Inflammatory macrophage treated with lipopolysaccharide for 1 hour (primary cell): Measurements from ENCODE around the gene ATP2B2.

Experiments
- DNase-seq, 2 donors: peaks; one replicate each; pipeline ENCODE4 v3.0.0-alpha.2; 2020 to 2022

The ATP2B2 gene

DNA sequence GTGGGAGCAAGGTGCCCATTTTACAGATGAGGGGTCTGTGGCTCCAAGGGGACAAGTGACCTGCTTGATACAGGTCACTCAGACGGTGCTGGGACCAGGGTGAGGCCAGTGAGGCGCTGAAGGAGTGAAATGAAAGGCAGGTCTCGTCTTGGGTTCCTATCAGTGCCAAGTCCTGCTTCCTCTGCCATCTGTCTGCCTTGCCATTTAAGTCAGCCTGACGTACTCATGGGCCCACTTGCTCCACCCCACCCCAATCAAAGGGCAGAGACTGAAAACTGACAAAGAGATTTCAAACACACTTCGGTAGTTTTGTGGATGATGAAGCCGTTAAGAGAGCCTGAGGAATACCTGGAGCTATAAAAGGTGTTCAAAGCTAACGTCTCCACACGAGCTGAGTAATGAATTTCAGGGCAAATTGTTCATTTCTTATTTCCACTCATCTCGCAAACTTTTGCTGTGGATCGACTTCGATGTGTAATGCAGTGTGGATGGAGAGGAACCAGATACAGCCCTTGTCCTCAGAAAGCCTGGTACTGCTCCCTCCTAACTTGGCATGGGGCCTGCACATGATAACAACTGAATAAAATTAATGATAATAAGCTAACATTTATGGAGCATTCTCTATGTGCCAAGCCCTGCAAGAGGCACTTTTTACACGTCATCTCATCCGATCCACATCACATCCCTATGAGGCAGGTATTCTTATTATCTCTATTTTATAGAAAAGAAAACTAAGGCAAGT is 36.6 kb downstream of the ATP2B2 start:
- no peak for DNase-seq

DNA sequence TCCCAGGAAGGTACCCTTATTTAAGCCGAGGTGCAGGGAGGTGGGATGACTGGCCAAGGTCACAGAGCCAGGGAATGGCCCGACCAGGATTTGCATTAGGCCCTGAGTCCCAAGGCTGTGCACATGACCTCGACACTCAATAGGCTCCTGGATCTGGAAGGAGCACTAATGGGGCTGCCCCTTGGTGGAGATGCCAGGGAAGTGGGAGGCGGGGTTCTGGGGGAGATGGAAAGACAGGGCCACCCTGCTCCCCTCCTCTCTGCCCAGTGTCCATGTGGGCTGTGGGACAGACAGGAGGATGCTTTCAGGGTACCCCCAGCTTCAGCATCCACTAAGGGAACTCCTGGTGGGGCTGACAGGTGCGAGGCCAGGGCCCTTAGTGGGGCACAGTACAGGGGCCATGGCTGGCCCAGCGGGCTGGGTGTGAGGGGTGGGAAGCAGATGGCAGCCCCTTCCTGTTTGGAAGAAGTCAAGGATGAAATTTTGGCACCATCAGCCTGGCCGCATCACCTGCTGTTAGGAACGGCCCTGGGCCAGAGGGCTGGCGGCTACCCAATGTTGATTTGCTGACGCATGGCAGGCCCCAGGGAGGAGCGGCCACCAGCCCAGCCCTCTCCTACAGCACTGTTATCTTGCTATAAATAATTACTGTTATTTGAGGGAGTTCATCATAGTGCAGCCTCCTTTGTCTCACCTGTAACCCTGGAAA is 37.3 kb downstream of the ATP2B2 start:
- no peak for DNase-seq

DNA sequence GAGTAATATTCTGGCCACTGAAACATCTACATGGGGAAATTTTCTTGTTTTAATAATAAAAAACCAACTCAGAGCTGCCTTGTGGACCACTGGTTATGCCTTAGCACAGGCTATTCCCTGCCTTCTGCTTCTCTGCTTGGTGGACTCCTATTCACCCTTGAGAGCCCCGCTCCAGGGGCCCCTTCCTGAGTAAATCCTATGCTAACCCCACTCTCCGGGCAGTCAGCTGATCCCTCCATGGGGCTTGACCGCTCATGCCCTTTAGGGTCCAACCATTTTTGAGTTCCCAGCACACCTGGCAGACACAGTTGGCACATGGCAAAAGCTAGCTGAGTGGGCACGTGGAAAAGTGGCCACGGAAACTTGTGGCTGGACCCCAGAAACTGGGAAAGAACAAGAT is 38.2 kb downstream of the ATP2B2 start:
- no peak for DNase-seq

DNA sequence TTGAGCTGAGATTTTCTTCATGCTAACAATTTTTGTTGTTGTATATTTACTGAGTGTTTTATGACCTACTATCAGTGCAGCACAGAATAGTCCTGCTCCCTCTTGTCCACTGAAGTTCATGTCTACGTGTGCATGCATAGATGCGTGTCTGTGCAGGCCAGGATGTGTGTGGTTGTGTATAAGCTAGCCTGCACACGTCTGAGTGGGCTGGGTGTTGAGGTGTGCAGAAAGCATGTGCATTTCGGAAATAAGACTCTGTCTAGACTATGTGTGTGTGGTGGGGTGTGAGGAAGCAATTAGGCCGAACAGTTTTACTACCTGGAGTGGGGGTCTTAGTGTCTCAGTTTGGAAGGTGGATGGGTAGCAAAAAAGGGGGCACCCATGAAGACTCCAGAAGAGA is 39.2 kb downstream of the ATP2B2 start:
- DNase-seq, result no peak

DNA sequence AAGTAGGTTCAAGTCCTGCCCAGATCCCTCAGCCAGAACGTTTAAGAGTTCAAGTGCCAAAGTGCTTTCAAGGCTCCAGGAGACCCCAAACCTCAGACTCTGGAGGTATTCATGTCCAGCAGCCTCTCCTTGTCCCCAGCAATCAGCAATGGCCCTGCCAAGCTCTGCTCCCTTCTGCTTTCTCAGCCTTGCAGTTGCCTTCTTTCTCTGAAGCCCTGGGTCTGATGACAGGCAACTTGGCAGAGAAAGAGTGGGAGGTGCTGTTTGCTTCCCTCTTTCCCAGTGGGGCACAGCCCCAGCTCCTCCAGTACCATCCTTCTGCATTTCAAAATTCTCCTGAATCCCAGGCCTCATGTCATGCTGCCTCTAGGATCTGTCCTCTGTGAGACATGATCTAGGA is 40.2 kb downstream of the ATP2B2 start:
- DNase-seq, result peak; percentile 13 to 41

DNA sequence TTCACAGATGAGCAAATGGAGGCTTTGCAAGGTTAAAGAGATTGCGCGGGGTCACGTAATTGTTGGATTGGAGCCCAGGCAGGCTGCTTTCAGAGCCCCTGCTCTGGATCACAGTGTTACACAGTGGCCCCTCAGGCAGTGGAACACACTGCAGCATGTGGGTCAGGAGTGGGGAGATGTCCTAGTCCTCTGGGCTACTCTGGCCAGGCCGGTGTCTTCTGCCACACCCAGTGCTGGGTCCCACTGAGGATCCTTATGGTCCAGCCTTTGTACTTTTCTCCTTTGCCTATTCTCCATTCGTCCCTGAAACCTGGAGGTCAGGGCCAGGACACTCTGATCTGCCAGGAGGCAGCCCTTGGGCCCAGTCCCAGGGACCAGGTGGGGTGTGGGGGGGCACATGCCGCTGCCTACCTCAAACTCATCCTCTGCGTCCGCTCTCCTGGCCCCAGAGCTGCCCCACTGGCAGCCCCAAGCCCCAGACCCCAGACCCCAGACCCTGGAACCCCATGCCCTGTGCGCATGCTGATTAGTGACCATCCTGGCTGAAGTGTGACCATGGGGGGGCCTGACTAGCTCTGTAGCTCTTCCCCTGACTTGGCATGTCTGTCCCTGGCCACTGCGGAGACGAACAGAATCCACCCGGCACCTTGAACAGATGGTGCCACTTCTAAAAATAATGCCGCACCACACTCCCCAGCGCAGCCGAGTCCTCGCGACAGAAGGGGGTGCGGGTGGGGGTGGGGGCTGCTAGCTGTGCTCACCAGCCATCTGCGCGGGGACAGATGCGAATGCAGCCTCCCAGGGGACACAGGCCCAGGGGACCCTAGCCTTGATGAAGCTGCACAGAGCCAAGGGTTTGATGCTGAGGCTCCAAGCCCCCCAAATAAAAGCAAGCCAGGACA is 41.6 kb downstream of the ATP2B2 start:
- DNase-seq, result no peak

DNA sequence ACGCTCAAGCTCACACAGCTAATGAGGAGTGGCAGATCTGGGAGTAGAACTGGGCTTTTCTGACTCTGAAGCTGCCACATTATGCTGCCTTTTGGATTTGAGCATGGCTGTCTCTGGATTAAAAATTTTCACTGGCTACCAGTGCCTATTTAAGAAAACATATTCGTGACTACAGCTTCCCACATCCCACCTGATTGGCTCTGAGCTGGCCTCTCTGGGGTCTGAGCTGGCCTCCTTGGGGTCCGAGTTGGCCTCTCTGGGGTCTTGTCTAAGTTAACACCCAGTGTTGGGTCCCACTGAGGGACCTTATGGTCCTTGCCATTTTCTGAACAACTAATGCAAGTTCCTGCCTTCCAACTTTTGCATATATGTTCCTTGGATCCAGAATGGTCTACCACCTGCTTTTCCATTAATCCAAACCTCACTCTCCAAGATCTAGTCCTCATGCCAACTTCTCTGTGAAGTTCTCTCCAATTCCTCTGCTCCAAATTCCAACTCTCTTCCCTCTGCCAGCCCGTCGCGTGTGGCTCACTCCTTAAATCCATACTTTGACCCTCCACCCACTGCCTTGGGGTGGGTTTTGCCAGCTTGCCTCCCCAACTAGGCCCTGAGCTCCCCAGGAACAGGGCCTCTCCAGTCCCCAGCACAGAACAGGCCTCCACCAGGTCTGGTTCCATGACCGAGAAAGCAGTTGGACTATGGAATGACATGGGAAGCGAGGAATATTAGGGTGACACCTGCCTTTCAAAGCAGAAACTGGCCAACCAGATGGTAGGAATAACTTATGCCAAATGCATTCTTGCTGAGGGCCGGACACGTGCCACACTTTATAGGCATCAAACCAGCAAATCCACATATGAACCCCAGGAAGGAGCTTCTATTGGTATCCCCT is 42.5 kb downstream of the ATP2B2 start:
- no peak for DNase-seq

DNA sequence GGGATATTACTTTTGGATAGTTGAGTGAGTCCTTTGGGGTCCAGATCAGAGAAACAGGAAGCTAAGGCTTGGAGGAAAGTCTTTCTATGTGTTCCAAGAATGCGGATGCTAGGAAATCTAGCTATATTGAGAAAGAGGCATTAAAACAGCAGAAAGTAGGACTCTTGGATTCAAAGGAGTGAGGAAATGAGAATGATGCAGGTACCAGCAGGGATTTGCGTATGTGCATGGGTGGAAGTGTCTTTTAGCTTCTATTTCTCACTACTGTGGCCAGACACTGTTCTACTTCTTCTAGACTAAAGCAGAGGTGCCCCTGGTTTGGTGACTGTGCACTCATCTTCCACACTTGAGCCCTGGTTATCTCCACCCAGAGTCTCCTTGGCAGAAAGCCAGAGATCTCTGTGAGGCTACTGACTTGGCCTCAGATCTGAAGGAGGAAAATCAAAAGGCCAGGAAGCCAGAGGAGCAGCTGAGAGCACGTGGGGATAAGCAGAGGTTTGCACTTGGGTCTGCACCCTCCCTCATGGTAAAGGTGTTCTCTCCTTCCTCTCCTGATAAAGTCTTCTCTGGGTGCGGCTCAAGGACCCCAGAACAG is 44.3 kb downstream of the ATP2B2 start:
- DNase-seq, result no peak

DNA sequence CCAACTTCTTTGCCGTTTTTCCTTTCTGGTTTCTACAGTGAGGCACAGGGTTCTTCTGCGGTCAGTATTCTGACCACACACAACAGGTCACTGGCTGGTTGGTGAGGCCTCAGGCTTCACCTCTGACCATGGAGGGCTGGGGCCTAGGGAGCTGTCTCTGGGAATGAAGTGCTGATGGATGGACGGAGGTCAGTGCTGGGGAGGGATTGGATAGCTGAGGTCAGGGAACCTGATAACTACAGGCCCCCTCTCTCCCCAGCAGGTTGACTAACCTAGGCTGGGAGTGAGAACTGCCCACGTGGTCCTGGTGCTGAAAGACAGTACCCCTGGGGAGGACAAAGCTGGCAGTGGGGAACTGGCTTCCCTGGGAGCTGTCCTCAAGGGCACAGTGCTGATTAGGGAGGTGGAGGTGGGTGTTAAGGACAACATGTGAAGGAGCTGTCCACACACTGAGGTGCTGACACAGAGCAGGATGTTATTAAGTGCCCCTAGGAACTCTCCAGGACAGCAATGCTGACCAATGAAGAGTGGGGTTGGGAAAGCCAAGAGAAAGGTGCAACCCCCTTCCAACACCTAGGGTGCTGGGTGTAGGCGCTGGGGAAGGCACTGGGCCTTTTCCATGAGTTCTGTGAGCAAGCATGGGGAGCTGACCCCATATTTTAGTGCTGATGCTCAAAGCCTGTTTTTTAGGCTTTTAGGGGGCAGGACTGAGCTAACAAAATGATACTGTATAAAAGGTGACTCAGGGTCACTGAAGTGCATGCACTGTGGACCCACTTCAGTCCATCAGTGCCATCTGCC is 45.2 kb downstream of the ATP2B2 start:
- DNase-seq, result peak in 1 of 2 donors; percentile 30

DNA sequence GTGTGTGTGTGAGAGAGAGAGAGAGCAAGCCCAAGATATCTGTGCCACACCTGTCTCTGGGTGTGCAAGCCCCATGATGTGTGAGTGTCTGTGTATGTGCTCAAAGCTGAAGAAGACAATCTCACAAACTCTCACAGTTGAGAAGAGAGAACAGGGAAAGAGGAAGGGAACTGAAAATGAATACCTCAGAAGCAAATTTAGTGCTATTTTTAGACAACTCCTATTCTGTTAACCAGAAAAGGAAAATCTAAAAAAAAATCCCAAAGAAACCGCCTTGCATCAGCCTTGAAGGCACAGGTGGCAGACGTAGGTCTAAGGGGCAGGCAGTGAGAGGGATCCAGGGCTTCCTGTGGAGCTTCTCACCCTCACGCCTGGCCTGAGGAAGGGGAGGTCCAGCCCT is 47.8 kb downstream of the ATP2B2 start:
- no peak for DNase-seq

DNA sequence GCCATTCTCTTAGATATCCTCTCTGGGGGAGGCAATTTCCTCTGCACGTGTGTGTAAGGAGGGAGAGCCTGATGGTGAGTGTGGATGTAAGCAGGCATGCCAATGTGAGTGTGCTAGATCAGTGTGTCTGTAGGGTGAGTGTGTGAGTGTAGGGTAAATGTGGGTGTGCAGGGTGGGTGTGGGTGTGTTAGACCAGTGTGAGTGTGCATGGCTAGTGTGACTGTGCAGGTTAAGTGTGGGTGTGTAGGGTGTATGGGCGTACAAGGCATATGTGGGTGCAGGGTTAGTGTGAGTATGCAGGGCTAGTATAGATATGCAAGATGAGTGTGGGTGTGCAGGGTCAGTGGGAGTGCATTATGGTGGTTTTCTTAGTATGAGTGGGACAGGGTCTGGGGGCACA is 48.4 kb downstream of the ATP2B2 start:
- DNase-seq, result no peak

DNA sequence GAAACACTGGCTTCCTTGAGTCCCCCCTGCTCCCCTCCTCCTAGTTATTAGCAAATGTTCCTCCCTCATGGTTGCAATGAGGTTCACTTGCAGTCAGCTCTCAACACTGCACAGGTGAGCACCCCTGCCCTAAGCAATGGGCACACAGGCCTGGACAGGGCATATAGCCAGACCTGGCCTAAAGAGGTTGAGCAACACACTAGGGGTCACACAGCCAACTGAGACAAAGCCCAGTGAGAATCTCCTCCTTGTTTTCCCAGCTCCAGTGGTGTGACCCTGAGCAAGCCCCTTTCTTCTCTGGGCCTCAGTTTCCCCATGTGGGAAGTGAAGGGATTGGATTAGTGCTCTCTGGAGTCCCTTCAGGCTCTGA is 49.9 kb downstream of the ATP2B2 start:
- DNase-seq, result no peak

DNA sequence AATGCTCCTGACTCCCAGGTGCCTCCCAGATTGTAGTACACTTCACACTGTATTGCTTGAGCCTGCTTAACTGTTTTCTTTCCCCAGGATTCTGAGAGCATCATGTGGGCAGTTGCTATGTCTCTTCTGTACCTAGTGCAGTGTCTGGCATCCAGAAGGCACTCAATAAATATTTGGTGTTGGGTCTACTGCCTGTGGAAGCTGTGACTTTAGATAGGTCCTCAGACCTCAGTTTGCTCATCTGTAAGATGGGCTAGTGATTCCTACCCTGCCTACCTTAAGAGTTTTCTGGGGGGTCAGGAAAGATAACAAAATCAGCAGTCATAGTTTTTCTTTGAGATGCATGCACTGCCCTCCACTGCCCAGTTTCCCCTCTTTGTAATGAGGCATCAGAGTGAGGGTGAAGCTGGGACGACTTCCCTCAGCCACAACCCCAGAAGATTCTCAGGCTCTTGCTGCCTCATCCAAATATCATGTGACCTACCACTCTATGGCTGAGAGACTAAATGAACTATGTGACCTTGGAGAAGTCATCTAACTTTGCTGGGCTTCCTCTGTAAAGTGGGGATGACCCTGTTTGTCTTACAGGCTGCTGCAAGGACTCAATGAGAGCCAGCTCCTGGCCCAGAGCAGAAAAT is 50.4 kb downstream of the ATP2B2 start:
- peak; percentile 27 to 57 for DNase-seq

DNA sequence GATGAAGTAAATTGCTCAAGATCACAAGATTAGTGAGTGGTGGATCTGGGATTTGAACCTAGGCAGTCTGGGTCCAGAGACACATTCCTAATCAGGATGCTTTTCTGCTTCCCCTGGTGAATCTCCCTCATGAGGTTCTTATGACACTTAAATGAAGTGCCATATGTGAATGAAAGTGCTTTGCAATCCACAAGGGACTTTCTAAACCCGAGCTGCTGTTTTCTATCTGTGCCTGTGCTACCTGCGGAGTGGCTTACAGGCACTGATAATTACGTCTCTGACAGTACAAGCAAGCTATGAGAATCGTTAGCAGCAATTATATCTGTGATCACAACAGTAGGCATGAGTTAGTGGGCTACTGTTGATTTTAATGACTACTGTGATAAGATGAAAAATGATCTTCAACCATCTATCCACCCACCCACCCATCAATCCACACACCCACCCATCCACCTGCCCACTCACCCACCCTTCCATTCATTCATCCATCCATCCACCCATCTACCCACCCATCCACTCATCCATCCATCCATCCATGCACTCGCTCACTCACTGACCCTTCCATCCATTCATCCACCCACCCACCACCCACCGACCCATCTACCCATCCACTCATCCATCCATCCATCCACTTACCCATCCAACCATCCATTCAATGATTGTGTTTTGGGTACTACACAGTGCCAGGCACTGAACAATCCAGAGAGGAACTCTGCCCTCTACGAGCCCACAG is 51.8 kb downstream of the ATP2B2 start:
- DNase-seq, result no peak

DNA sequence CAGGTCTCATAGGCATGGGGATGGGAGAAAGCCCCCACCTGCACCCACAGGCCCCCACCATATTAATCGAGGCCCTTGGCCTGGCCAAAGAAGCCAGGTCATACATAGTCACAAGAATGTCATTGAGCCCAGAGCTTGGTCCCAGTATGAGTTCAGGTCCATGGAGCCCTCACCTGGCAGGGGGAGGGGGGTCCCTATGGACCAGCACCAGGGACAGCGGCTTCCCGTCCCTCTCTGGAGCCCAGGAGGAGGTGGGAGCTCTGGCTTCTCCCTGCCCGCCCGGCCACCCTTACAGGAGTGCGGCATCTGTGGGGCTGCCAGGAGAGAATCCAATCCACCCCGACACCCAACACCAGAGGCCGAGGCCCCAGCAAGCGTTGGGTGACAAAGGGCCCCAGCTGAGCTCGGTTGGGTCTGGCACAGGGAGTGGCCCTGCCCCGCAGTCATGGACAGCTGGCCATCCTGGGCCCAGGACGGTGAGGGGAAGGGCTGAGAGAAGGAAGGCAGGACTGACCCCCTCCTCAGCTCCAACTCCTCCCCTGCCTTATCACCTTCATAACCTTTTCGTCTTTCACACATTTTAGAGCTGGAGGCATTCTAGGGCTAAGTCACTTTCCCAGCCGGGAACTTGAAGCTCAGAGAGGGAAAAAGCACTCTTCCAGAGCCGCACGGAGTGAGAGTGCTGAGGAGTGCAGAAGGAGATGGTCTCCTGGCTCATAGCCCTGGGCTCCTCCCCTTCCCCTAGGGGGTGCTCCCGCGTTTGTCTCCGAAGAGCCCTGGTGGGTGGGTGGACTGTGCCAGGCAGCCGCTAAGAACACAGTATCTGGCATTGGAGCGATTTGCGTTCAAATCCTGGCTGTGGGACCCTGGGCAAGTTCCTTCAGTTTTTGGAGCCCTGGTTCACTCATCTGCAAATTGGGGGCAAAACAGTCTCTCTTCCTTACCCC is 54.6 kb downstream of the ATP2B2 start:
- DNase-seq, result no peak

DNA sequence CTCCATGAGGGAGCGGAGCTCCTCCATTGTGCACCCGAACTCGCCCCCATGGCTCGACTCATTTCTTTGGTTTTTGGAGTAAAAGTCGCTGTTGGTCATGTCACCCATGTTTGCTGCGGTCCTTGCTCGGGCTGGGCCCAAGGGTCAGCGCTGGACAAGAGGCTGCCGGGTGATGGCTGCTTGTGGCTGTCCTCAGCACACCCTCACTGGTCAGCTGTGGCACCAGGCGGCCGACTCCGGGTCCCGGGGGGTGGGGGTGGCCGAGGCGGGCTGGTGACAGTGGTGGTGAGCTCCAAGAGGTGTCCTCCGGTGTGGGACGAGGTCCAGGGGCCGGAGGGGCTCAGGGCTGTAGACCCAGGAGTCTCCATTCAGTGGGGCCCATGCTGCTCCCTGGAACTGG is 56.0 kb downstream of the ATP2B2 start:
- no peak for DNase-seq

DNA sequence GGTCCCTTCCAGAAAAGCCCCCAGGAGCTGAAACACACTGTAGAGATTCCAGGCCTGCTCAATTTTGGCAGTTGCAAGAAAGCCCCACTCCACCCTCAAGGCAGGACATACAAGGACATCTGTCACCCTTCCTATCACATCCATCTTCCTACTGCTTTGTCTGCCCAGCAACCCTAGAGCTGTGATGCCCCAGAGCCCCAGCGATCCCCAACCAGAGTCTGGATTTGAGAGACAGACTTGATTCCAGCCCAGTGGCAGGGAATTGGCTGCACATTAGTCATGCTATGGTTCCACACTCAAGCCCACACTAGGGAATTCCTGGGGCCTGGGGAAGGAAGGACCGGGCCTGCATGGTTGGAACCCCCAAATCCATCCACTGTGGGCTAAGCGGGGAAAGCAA is 56.8 kb downstream of the ATP2B2 start:
- no peak for DNase-seq

DNA sequence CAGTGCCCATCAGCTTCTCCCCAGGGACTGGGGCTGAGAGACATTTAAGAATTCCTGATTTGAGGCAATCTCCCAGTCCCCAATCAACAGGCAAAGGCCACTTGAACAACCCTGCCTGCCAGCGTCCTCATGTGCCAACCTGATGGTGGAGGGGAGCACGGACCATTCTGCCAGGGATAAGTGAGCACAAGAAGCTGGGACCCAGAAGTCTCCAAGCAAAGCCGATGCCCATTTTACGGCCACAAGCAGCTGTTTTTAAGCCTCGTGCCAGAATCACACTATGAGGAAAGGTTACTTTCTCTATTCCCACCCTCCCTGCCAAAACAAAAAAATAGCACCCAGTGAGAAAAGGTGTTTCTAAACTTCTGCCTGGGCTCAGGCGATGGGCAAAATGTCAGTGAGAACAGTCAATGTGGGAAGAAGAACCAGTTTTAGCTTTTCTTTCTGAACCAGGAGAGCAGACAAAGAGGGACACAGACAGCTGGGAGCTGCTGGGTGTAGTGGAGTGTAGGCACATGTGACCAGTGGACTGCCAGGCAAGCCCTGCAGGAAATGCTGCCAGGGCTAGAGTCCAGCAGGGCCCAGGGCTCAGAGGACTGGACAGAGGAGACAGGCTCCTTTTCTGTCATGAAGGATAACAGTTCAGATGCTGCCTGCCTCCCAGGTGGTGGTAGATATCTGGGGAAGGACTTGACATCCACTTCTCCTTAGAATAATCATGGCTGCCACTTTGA is 57.7 kb downstream of the ATP2B2 start:
- no peak for DNase-seq
